GM12892 (cell line): ENCODE data around the gene TSACC.

Source experiments
- POLR2A ChIP-seq: IDR thresholded peaks from 2 replicates; pipeline ENCODE4 v1.6.1; 2011; ENCODE audit warnings: low read depth, low read length, control low read depth
- TAF1 ChIP-seq: IDR thresholded peaks from 2 replicates; pipeline ENCODE4 v1.6.1; 2011; ENCODE audit warnings: low read depth, mild to moderate bottlenecking, control low read depth, low read length, borderline replicate concordance

- TF ChIP-seq TAF1, result no peak
- TF ChIP-seq POLR2A, result no peak
Measured at GRCh38 chr1:156394835-156395461, 56.6 kb downstream of the TSACC start.
